ENCODE results near the gene KCNF1.

DNA sequence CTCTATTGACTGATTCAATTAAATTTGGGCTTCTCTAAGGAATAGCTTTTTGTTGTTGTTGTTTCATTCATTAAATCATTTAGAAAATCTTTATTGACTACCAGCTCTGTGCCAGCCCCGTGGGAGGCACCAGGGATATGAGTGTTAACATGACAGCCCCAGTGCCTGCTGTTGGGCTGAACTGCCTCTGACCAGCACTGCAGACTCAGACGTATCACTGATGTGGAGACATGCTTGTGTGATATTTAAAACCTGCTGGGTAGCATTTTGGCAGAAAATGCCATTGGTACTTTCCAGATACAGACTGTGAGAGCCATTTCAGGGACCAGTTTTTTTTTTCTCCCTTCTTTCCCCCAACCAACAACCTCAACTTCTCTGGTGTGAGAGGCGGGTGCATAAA is 38.6 kb upstream of the KCNF1 start:
- no peak for TF ChIP-seq CTCF (IDR thresholded peaks at IDR 0.05)
- no peak for TF ChIP-seq POLR2AphosphoS5 (IDR thresholded peaks at IDR 0.05)
